HG03064 (cell line): Measurements from ENCODE around the gene RNF13.
"Not testable (repeated sequence)": the region's sequence is repeated elsewhere in the genome, so short reads cannot be mapped to it uniquely, and the experiment has no call there.

Experiments
- ATAC-seq: cut with Tn5 transposase; IDR thresholded peaks from one replicate; pipeline ENCODE4 v1.9.1; 2021; ENCODE audit warnings: low read depth; ENCODE audit not compliant: unreplicated experiment

The RNF13 gene

DNA sequence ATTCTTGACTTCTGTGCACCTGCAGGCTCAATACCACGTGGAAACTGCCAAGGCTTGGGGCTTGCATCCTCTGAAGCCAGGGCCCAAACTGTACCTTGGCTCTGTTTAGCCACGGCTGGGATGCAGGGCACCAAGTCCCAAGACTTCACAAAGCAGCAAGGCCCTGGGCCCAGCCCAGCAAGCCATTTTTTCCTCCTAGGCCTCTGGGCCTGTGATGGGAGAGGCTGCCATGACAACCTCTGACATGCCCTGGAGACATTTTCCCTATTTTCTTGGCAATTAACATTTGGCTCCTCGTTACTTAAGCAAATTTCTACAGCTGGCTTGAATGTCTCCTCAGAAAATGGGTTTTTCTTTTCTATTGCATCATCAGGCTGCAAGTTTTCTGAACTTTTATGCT is 25.5 kb downstream of the RNF13 start:
- ATAC-seq, result not testable (repeated sequence)

DNA sequence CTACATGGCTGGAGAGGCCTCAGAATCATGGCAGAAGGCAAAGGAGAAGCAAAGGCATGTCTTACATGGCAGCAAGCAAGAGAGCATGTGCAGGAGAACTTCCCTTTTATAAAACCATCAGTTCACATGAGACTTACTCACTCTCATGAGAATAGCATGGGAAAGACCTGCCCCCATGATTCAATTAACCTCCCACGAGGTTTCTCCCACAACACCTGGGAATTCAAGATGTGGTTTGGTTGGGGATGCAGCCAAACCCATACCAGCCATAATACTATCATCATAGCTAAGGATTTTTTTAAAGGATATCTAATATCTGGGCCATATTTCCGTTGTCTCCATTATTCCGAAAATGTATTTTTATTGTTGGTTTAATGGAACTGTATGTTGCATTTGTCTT is 26.5 kb downstream of the RNF13 start:
- ATAC-seq, result not testable (repeated sequence)

DNA sequence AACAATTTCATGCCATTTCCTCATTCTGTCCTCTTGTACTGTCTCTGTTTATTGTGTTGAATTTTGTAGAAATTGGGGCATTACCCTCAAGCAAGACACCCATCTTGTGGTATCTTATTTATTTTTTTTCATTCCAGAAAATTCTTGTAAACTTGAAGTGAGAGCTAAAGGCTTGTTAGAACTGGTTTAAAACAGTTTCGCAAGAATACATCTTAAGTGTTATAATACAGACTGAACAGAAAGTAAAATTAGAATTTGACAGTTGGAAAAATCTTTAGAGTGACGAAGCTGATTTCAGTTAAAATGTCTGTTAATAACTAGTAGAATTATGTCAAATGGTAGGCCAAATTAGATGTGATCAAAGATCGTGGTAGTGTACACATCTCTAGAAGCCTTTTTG is 26.9 kb downstream of the RNF13 start:
- ATAC-seq, result no peak

GRCh38 chr3:149843502-149843901 is 30.5 kb downstream of the RNF13 start:
- no peak for ATAC-seq

- ATAC-seq, result no peak
These were observed 31.1 kb downstream of the RNF13 start for GRCh38 chr3:149844091-149844490.

GRCh38 chr3:149845570-149846244 is 32.7 kb downstream of the RNF13 start:
- no peak for ATAC-seq

- ATAC-seq, result no peak
These were observed 35.2 kb downstream of the RNF13 start for GRCh38 chr3:149848238-149848637.

DNA sequence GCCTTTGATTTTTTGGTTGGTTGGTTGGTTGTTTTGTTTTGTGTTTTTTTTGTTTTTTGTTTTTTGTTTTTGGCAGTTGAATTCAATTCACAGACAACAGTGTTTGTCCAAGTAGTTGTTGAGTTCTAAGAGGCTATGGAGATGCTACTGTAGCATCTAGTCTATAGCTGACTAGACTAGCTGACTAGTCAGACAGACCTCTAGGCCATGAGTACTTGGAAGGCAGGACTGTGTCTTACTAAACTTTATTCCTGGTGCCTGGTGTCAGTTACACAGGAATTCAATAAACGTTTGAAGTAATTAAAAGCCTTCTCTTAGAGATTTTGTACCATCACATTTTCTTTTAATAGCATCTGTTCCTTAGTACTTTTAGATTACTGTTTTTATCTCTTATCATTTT is 35.7 kb downstream of the RNF13 start:
- no peak for ATAC-seq

- no peak for ATAC-seq
These were observed 38.0 kb downstream of the RNF13 start for GRCh38 chr3:149850787-149851584.

DNA sequence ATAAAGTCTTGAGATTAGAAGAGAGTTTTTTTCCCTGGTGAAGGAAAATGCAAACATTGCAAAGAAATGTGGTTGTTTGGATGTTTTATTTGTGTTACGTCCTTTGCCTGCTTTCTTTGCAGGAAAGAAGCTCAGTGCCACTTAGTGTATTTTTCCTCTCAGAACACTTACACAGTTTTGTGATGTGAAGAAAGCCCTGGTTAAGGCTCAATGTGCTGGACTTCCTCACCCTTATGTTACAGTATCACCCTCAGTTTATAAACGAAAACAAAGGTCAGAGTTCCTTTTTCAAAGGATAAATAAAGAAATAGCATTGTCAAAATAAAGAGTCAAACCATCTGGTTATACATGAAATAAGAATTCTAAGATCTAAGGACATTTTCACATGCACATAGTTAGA is 45.9 kb downstream of the RNF13 start:
- ATAC-seq, result no peak

DNA sequence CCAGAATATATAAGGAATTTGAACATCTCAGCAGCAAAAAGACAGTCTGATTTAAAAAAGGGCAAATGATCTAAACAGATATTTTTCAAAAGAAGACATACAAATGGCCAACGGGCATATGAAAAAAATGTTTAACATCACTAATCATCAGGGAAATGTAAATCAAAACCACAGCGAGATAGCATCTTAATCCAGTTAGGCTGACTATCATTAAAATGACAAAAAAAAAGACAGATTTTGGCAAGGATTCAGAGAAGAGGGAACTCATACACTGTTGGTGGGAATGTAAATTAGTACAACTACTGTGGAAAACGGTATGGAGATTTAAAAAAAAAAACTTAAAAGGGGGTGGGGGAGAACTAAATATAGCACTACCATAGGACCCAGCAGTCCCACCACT is 47.9 kb downstream of the RNF13 start:
- no peak for ATAC-seq

- no peak for ATAC-seq
These were observed 54.5 kb downstream of the RNF13 start for GRCh38 chr3:149867563-149867962.

- ATAC-seq, result no peak
These were observed 58.8 kb downstream of the RNF13 start for GRCh38 chr3:149871855-149872254.

GRCh38 chr3:149872589-149872988 is 59.6 kb downstream of the RNF13 start:
- ATAC-seq, result no peak

DNA sequence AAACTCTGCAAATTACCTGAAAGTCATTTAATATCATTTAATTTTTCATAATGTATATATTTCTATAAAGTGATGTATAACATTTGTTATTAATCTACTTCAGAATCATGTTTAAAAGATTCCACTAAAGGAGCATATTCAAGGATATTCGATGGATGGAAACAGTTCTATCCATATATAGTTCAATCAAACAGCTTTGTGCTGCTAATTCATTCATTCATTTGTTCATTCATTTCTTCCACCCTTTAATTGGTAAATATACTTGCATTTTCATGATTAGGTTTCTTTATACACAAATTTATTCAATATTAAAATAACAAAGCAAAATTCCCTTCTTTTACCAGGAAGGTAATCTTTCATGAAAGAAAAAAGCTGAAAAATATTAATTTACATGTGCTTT is 64.7 kb downstream of the RNF13 start:
- no peak for ATAC-seq

DNA sequence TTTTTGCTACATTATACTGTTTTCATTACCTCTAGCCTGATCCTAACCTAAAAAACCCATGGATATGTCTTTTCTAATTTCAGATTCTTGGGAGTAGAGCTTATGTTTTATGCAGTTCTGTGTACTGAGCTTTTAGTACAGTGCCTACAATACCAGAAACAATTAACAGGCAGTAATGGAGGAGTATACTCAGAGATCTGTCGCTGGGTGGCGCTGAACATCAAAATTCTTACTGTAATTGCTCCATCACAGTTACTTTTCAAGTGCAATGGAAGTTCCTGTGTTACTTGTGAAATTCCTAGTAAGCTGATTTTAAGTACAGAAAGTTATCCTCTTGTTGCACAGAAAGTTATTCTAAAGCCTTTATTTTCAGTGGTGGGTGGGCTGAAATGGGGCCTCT is 66.9 kb downstream of the RNF13 start:
- no peak for ATAC-seq

GRCh38 chr3:149881879-149882278 is 68.9 kb downstream of the RNF13 start:
- ATAC-seq, result no peak

- ATAC-seq, result no peak
These were observed 70.1 kb downstream of the RNF13 start for GRCh38 chr3:149883134-149883533.

- not testable (repeated sequence) for ATAC-seq
These were observed 70.8 kb downstream of the RNF13 start for GRCh38 chr3:149883860-149884259.

DNA sequence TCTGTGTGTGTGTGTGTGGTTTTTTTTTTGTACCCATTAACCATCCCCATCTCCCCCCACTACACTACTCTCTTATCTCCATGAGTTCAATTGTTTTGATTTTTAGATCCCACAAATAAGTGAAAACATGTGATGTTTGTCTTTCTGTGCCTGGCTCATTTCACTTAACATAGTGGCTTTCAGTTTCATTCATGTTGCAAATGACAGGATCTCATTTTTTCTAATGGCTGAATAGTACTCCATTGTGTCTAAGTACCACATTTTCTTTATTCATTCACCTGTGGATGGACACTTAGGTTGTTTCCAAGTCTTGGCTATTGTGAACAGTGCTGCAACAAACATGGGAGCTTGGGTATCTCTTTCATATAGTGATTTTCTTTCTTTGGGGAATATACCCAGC is 71.8 kb downstream of the RNF13 start:
- ATAC-seq, result not testable (repeated sequence)

DNA sequence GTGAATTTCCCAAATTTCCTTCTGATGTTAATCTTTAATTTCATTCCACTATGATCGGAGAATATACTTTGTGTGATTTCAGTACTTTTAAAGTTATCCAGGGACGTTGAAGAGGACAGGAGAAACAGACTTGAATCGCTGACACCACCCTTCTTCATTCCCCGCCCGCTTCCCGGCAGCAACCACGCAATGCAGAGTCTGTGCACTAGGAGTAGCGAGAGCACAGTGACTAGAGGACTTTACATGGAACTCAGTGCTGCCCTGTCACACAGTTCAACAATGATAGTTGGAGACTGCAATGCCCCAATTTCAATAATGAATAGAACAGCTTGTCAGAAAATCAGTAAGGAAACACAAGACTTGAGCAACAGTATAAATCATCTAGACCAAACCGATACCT is 73.9 kb downstream of the RNF13 start:
- no peak for ATAC-seq

- no peak for ATAC-seq
These were observed 78.6 kb downstream of the RNF13 start for GRCh38 chr3:149891621-149892020.
